ENCODE results near the gene EIF3A. TPM values are rescaled to one million over a fixed set of nuclear protein-coding genes. Genes with fewer than 3 reads are reported as not detected.
A peak's percentile ranks its signal among the peaks of the same experiment; 100 is the strongest.
"Not testable (repeated sequence)": the region's sequence is repeated elsewhere in the genome, so short reads cannot be mapped to it uniquely, and the experiment has no call there.

EIF3A gene
- polyA plus RNA-seq, 4 donors: 143 to 198 (median 184) TPM

- DNase-seq (ENCODE audit: low read depth in 4 of 4, low spot score in 3 of 4): no peak
These were observed 21.1 kb downstream of the EIF3A start for GRCh38 chr10:119059557-119059956.

- DNase-seq (ENCODE audit: low read depth in 4 of 4, low spot score in 3 of 4): no peak
These were observed 22.6 kb downstream of the EIF3A start for GRCh38 chr10:119058010-119058409.

GRCh38 chr10:119055472-119055871 is 25.1 kb downstream of the EIF3A start:
- DNase-seq (ENCODE audit: low read depth in 4 of 4, low spot score in 3 of 4): no peak

- no peak for DNase-seq (ENCODE audit: low read depth in 4 of 4, low spot score in 3 of 4)
These were observed 28.8 kb downstream of the EIF3A start for GRCh38 chr10:119051775-119052174.

GRCh38 chr10:119049777-119050176 is 30.8 kb downstream of the EIF3A start:
- DNase-seq (ENCODE audit: low read depth in 4 of 4, low spot score in 3 of 4): no peak

GRCh38 chr10:119049361-119049760 is 31.3 kb downstream of the EIF3A start:
- DNase-seq (ENCODE audit: low read depth in 4 of 4, low spot score in 3 of 4): no peak

GRCh38 chr10:119045561-119045960 is 35.1 kb downstream of the EIF3A start:
- no peak for DNase-seq (ENCODE audit: low read depth in 4 of 4, low spot score in 3 of 4)

- no peak for DNase-seq (ENCODE audit: low read depth in 4 of 4, low spot score in 3 of 4)
These were observed 38.4 kb downstream of the EIF3A start for GRCh38 chr10:119042169-119042568.

- DNase-seq (ENCODE audit: low read depth in 4 of 4, low spot score in 3 of 4): no peak
These were observed 39.3 kb downstream of the EIF3A start for GRCh38 chr10:119041326-119041725.

- DNase-seq (ENCODE audit: low read depth in 4 of 4, low spot score in 3 of 4): no peak
These were observed 41.5 kb downstream of the EIF3A start for GRCh38 chr10:119039161-119039560.

- DNase-seq (ENCODE audit: low read depth in 4 of 4, low spot score in 3 of 4): no peak
These were observed 49.0 kb downstream of the EIF3A start for GRCh38 chr10:119031496-119032059.

GRCh38 chr10:119030421-119031250 is 50.0 kb downstream of the EIF3A start:
- DNase-seq (ENCODE audit: low read depth in 4 of 4, low spot score in 3 of 4): no peak

GRCh38 chr10:119029613-119030420 is 50.8 kb downstream of the EIF3A start, which contains the start of gene NANOS1:
NANOS1 (plus strand) TSS chr10:119029714; CDS start chr10:119029802, 88 bp downstream.
- DNase-seq (ENCODE audit: low read depth in 4 of 4, low spot score in 3 of 4): no peak

- peak; percentile 72 to 77 (median 74) for DNase-seq (ENCODE audit: low read depth in 4 of 4, low spot score in 3 of 4)
These were observed 51.6 kb downstream of the EIF3A start for GRCh38 chr10:119028900-119029612.

- DNase-seq (ENCODE audit: low read depth in 4 of 4, low spot score in 3 of 4): not testable (repeated sequence)
These were observed 52.1 kb downstream of the EIF3A start for GRCh38 chr10:119028445-119028899.

GRCh38 chr10:119026301-119027110 is 54.1 kb downstream of the EIF3A start:
- DNase-seq (ENCODE audit: low read depth in 4 of 4, low spot score in 3 of 4): no peak

- DNase-seq (ENCODE audit: low read depth in 4 of 4, low spot score in 3 of 4): no peak
These were observed 54.8 kb downstream of the EIF3A start for GRCh38 chr10:119025776-119026175.

- no peak for DNase-seq (ENCODE audit: low read depth in 4 of 4, low spot score in 3 of 4)
These were observed 55.3 kb downstream of the EIF3A start for GRCh38 chr10:119025336-119025735.

GRCh38 chr10:119024882-119025281 is 55.7 kb downstream of the EIF3A start:
- no peak for DNase-seq (ENCODE audit: low read depth in 4 of 4, low spot score in 3 of 4)

GRCh38 chr10:119023553-119023868 is 57.1 kb downstream of the EIF3A start:
- no peak for DNase-seq (ENCODE audit: low read depth in 4 of 4, low spot score in 3 of 4)
